GM06990 (cell line): ENCODE measurements around the gene ADAM10.
"Not testable (repeated sequence)": the region's sequence is repeated elsewhere in the genome, so short reads cannot be mapped to it uniquely, and the experiment has no call there.

Source experiments
- DNase-seq: peaks from one replicate; pipeline ENCODE4 v3.0.0-alpha.2; 2011; ENCODE audit not compliant: insufficient read length; ENCODE audit errors: extremely low read depth
- H3K27me3 ChIP-seq: replicated peaks from 2 replicates; pipeline ENCODE4 v1.6.0; 2011; ENCODE audit warnings: low read length; ENCODE audit not compliant: control insufficient read depth, insufficient read depth
- H3K36me3 ChIP-seq: 2 replicates; pipeline ENCODE4 v1.5.1; 2011; ENCODE audit warnings: low read length; ENCODE audit not compliant: control insufficient read depth, insufficient read depth
- H3K4me3 ChIP-seq: replicated peaks from 2 replicates; pipeline ENCODE4 v1.5.1; 2011; ENCODE audit warnings: low read depth, mild to moderate bottlenecking, control low read depth, low read length
- TF ChIP-seq, protein P1 (sequence below): IDR thresholded peaks from 2 replicates; pipeline ENCODE4 v1.5.1; 2011; ENCODE audit warnings: low read length, control low read depth, mild to moderate bottlenecking, inconsistent platforms; ENCODE audit not compliant: insufficient read depth, poor library complexity, severe bottlenecking

The ADAM10 gene

DNA sequence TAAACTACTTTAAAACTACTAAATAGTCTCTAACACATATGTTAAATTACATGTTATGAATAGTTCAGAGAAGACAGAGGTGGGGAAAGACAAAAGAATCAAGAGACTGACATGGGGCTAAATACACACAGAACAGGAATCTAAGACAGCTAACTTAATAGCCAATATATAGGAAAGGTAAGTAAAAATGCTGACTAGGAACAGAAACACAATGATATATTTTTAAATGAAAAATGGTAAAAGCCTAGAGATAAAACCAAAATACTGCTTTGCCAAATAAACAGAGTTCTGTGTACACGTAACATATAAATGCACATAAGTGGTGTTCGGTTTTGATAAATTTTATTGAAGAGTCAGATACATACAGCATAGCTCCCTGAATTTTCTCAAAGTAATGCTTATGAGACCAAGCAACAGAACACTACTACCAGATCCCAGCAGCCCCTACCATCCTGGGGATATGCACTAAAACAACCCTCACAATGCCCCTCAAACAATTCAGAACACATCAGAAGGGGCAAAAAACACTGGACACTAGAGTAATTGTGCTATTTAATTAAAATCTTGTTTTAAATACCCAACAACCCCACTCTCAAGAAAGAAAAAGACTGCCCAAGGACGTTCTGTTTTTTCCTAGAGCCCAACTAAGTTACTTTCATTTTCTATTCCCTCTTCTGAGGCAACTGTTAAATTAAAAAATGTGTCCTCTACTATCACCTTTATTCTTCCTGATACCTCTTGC lies 121.1 kb downstream of the ADAM10 start:
- no peaks in the 10 kb centered on the region for H3K36me3 ChIP-seq
- H3K4me3 ChIP-seq = peak overlapping the region; percentile 41
- H3K27me3 ChIP-seq = no peaks in the 10 kb centered on the region
- TF ChIP-seq, protein P1, sequence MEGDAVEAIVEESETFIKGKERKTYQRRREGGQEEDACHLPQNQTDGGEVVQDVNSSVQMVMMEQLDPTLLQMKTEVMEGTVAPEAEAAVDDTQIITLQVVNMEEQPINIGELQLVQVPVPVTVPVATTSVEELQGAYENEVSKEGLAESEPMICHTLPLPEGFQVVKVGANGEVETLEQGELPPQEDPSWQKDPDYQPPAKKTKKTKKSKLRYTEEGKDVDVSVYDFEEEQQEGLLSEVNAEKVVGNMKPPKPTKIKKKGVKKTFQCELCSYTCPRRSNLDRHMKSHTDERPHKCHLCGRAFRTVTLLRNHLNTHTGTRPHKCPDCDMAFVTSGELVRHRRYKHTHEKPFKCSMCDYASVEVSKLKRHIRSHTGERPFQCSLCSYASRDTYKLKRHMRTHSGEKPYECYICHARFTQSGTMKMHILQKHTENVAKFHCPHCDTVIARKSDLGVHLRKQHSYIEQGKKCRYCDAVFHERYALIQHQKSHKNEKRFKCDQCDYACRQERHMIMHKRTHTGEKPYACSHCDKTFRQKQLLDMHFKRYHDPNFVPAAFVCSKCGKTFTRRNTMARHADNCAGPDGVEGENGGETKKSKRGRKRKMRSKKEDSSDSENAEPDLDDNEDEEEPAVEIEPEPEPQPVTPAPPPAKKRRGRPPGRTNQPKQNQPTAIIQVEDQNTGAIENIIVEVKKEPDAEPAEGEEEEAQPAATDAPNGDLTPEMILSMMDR = no peak
- DNase-seq = no peak

DNA sequence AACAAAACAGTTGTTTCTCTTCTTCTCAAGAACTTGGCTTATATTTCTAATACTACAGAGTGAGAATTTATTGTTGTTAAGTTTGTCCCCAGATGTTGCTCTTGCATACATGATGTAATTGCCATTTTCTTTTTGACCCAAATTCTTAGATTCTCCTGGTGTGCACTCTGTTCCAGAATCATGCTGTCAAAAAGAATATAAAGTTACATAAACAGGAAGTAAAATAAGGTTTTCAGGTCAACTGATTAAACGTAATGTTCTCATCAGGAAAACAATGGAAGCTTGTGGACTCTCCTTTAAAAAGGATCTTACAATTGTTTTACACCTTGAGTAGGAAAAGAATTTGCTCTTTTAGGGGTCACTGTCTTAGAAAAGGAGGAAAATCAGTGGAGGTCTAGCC lies 121.8 kb downstream of the ADAM10 start:
- no peaks in the 10 kb centered on the region; the same call in 1 of the 2 replicates for H3K36me3 ChIP-seq

DNA sequence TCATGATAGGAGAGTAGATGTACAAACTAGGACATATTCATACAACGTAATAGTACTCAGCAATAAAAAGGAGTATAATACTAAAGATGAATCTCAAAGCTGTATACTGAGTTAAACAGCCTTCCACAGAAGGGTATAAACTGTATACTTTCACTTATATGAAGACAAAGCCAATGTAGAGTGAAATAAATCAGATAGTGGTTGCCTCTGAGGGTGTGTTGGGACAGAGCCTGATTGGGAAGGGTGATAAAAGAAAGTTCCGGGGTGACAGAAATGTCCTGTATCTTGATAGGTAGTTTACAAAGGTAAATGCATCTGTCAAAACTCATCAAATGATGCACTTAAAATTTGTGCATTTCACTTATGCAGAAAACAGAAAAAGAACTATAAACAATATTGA lies 122.5 kb downstream of the ADAM10 start:
- no peaks in the 10 kb centered on the region for H3K27me3 ChIP-seq
- no peaks in the 10 kb centered on the region; the same call in 1 of the 2 replicates for H3K36me3 ChIP-seq
- DNase-seq = no peak
- TF ChIP-seq, protein P1 = no peak
- H3K4me3 ChIP-seq = no peak overlapping the region

More for the DNA sequence above, 121.8 kb downstream of the ADAM10 start:
- TF ChIP-seq, protein P1 = no peak
- H3K4me3 ChIP-seq = no peak overlapping the region
- DNase-seq = no peak
- no peaks in the 10 kb centered on the region for H3K27me3 ChIP-seq

DNA sequence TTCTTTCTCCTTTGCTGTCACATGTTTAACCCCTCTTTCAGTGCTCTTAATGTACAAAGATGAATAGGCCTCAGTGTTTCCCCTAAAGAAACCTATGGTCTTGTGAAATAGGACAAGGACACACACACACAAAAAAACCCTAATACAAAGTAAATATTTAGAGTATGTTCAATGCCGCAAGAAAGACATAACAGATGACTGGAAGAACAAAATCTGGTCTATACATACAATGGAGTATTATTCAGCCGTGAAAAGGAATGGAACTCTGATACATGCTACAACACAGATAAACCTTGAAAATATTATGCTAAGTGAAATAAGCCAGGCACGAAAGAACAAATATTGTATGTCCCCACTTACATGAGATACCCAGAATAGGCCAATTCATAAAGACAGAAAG lies 123.1 kb downstream of the ADAM10 start:
- TF ChIP-seq, protein P1 = no peak
- DNase-seq = no peak
- no peak overlapping the region for H3K4me3 ChIP-seq
- no peaks in the 10 kb centered on the region; the same call in 1 of the 2 replicates for H3K36me3 ChIP-seq
- no peaks in the 10 kb centered on the region for H3K27me3 ChIP-seq

DNA sequence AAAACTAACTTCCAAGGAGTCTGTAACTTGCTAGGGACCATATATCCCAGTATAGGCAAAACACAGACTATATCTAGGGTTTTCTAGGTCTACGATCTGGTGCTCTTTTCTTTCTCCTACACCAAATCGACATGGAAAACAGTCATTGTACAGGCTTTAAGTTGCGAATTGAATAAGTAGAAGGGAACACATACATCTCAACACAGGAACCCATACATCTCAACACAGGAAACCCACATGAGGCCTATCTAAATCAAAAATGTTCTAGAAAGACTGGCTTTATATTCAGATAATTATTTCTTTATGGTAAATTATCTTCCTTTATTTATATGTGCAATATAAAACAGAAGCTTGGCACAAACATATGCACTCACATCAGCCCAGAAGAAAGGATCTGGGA lies 126.6 kb downstream of the ADAM10 start:
- peaks cover 2% of the 10 kb centered on the region; the same call in 1 of the 2 replicates for H3K36me3 ChIP-seq
- no peaks in the 10 kb centered on the region for H3K27me3 ChIP-seq
- no peak for DNase-seq
- no peak overlapping the region for H3K4me3 ChIP-seq
- TF ChIP-seq, protein P1 = no peak

DNA sequence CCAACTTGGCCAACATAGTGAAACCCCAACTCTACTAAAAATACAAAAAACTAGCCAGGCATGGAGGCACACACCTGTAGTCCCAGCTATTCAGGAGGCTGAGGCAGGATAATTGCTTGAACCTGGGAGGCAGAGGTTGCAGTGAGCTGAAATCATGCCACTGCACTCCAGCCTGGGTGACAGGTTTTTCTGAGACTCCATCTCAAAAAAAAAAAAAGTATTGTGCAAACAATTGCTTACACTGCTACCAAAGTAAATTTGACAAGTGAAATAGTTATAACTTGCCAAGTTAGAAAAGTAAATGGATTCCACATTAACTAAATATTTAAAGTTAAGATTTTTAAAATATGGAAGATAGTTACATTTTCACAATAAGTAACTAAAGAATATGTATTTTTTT lies 129.2 kb downstream of the ADAM10 start:
- H3K27me3 ChIP-seq, DNase-seq, H3K4me3 ChIP-seq, H3K36me3 ChIP-seq: not testable (repeated sequence)
